ENCODE data around the gene PLEKHA8. TPM values are rescaled to one million over a fixed set of nuclear protein-coding genes. Genes with fewer than 3 reads are reported as not detected.

PLEKHA8 gene
- total RNA-seq, 1 donor from 2014 or later, result 43.5 TPM

GRCh38 chr7:30172451-30172850 lies 144.2 kb downstream of the PLEKHA8 start:
- Mint-ChIP-seq H3K36me3 (no peaks in the 10 kb centered on the region), H3K27ac (no peak overlapping the region), H3K4me1 (peaks cover 35% of the 10 kb centered on the region), H3K9me3 (no peaks in the 10 kb centered on the region), H3K4me3 (no peak overlapping the region), H3K27me3 (ENCODE audit: low read depth) (peaks cover 3% of the 10 kb centered on the region)
- no peak for TF ChIP-seq CTCF (IDR thresholded peaks at IDR 0.05; ENCODE audit: unreplicated experiment)
- DNase-seq (ENCODE audit: low spot score in 2 of 2, unreplicated experiment in 2 of 2), result no peak

GRCh38 chr7:30173058-30173897 lies 145.1 kb downstream of the PLEKHA8 start:
- no peak for TF ChIP-seq CTCF (IDR thresholded peaks at IDR 0.05; ENCODE audit: unreplicated experiment)
- Mint-ChIP-seq H3K27ac (no peak overlapping the region), H3K27me3 (ENCODE audit: low read depth) (no peaks in the 10 kb centered on the region), H3K36me3 (no peaks in the 10 kb centered on the region), H3K9me3 (no peaks in the 10 kb centered on the region), H3K4me1 (peaks cover 32% of the 10 kb centered on the region), H3K4me3 (no peak overlapping the region)
- no peak for DNase-seq (ENCODE audit: low spot score in 2 of 2, unreplicated experiment in 2 of 2)

- no peaks in the 10 kb centered on the region for H3K27me3 Mint-ChIP-seq (ENCODE audit: low read depth)
- no peaks in the 10 kb centered on the region for H3K36me3 Mint-ChIP-seq
- H3K27ac Mint-ChIP-seq, result no peak overlapping the region
- no peak for TF ChIP-seq CTCF (IDR thresholded peaks at IDR 0.05; ENCODE audit: unreplicated experiment)
- H3K9me3 Mint-ChIP-seq, result no peaks in the 10 kb centered on the region
- peaks cover 23% of the 10 kb centered on the region for H3K4me1 Mint-ChIP-seq
- no peak overlapping the region for H3K4me3 Mint-ChIP-seq
- no peak for DNase-seq (ENCODE audit: low spot score in 2 of 2, unreplicated experiment in 2 of 2)
Measured at GRCh38 chr7:30175180-30175579, 147.0 kb downstream of the PLEKHA8 start.

- Mint-ChIP-seq H3K4me1 (peaks cover 23% of the 10 kb centered on the region), H3K4me3 (no peak overlapping the region), H3K9me3 (no peaks in the 10 kb centered on the region), H3K27me3 (ENCODE audit: low read depth) (no peaks in the 10 kb centered on the region), H3K36me3 (no peaks in the 10 kb centered on the region), H3K27ac (no peak overlapping the region)
- no peak for TF ChIP-seq CTCF (IDR thresholded peaks at IDR 0.05; ENCODE audit: unreplicated experiment)
- DNase-seq (ENCODE audit: low spot score in 2 of 2, unreplicated experiment in 2 of 2), result no peak
Measured at GRCh38 chr7:30175636-30176147, 147.5 kb downstream of the PLEKHA8 start.

- no peak overlapping the region for H3K4me3 Mint-ChIP-seq
- H3K27ac Mint-ChIP-seq, result no peak overlapping the region
- no peak for TF ChIP-seq CTCF (IDR thresholded peaks at IDR 0.05; ENCODE audit: unreplicated experiment)
- peaks cover 23% of the 10 kb centered on the region for H3K4me1 Mint-ChIP-seq
- no peaks in the 10 kb centered on the region for H3K36me3 Mint-ChIP-seq
- DNase-seq (ENCODE audit: low spot score in 2 of 2, unreplicated experiment in 2 of 2), result no peak
- H3K9me3 Mint-ChIP-seq, result no peaks in the 10 kb centered on the region
- no peaks in the 10 kb centered on the region for H3K27me3 Mint-ChIP-seq (ENCODE audit: low read depth)
Measured at GRCh38 chr7:30176463-30177109, 148.4 kb downstream of the PLEKHA8 start.
